Transverse colon (tissue), 4 donors: Measurements from ENCODE around the gene PTPRC. TPM values are rescaled to one million over a fixed set of nuclear protein-coding genes. Genes with fewer than 3 reads are reported as not detected.

Experiments
- DNase-seq: peaks from one replicate; pipeline ENCODE4 v3.0.0-alpha.2; 2019
- H3K27ac ChIP-seq, 4 donors: fragments of 200-600 bp; sonication (generic); 2 replicates each; pipeline ENCODE4 v1.5.1; 2016 to 2018; ENCODE audit warnings: inconsistent platforms in 4 of 4
- H3K27me3 ChIP-seq: fragments of 200-600 bp; sonication (generic); 2 replicates; pipeline ENCODE4 v1.5.1; 2017; ENCODE audit warnings: inconsistent platforms
- H3K36me3 ChIP-seq, 4 donors: fragments of 200-600 bp; sonication (generic); 2 replicates each; pipeline ENCODE4 v1.5.1; 2017 to 2019; ENCODE audit warnings: inconsistent platforms in 4 of 4
- H3K4me1 ChIP-seq, 4 donors: fragments of 200-600 bp; sonication (generic); 2 replicates each; pipeline ENCODE4 v1.5.1; 2017 to 2020; ENCODE audit warnings: inconsistent platforms in 4 of 4
- H3K4me3 ChIP-seq, 4 donors: fragments of 200-600 bp; sonication (generic); 1 replicate in 1 of 4; 2 replicates in 3 of 4; pipeline versions ENCODE4 v1.5.1 to v1.6.1; 2017 to 2019; ENCODE audit warnings: inconsistent platforms in 4 of 4
- H3K9me3 ChIP-seq, 2 donors: fragments of 200-600 bp; sonication (generic); 2 replicates each; pipeline ENCODE4 v1.5.1; 2017 to 2019; ENCODE audit warnings: inconsistent platforms in 2 of 2
- EP300 ChIP-seq: sonication (generic); formaldehyde crosslinking; IDR thresholded peaks from one replicate; pipeline ENCODE4 v1.6.1; 2017; ENCODE audit warnings: antibody characterized with exemption, low read depth
- POLR2A ChIP-seq: fragments of 450-650 bp; IDR thresholded peaks from one replicate; pipeline ENCODE4 v1.6.1; 2016; ENCODE audit warnings: antibody characterized with exemption, mild to moderate bottlenecking, moderate library complexity
- POLR2AphosphoS5 ChIP-seq, 3 donors: sonication (generic); formaldehyde crosslinking; IDR thresholded peaks; one replicate each; pipeline ENCODE4 v1.6.1; 2016; ENCODE audit warnings: antibody characterized with exemption in 3 of 3
- WGBS, 2 donors: methylation state at CpG; one replicate each; pipeline ENCODE4 v1.1.5; 2018; ENCODE audit warnings: low coverage in 1 of 2; 5-methylcytosine and 5-hydroxymethylcytosine counted together
- in situ Hi-C, 4 donors: fragments of 200-750 bp; cut with MboI; loops; one replicate each; pipeline versions ENCODE4 v1.15.0 to v1.15.1; 2017; ENCODE audit warnings: low sequenced_read_pairs in 3 of 4, low pct_ligation_motif_present in 1 of 4, low pct_unique_long_range_greater_than_20kb in 1 of 4
- intact Hi-C: fragments of 100-400 bp; cut with DNase I; formaldehyde crosslinking; loops from one replicate; pipeline ENCODE4 v1.15.1; 2023; ENCODE audit warnings: low total_unique reads
- total RNA-seq, 4 donors: library from RNA; depleted of rRNA; stranded (reverse); fragments of >200 nt; gene quantifications; one replicate each; pipeline ENCODE4 v1.1.0, GENCODE V29; 2016
- TF ChIP-seq, protein P1 (sequence below), 5 experiments: fragments of 200-600 bp in 3 of 5; fragments of 450-650 bp in 2 of 5; sonication (generic) in 3 of 5; IDR thresholded peaks; 1 replicate in 2 of 5; 2 replicates in 3 of 5; pipeline ENCODE4 v1.5.1; 2016 to 2017; ENCODE audit warnings: antibody characterized with exemption in 5 of 5, inconsistent platforms in 3 of 5, mild to moderate bottlenecking in 2 of 5, moderate library complexity in 1 of 5

Gene PTPRC
- total RNA-seq, 4 donors from 2014 or later = 6.4 to 50.7 (median 25.6) TPM

GRCh38 chr1:198677871-198678270 is 39.0 kb downstream of the PTPRC start:
- in situ Hi-C loops (loop anchor here in 1 of 4 donors (25.0 kb wide), 1 partner anchor 516 kb away; the partner anchor contains the start of gene NEK7), intact Hi-C loops (no loop called here)
- TF ChIP-seq POLR2AphosphoS5 (IDR thresholded peaks at IDR 0.05) (no peak), EP300 (no peak), POLR2A (no peak)
- TF ChIP-seq, protein P1, sequence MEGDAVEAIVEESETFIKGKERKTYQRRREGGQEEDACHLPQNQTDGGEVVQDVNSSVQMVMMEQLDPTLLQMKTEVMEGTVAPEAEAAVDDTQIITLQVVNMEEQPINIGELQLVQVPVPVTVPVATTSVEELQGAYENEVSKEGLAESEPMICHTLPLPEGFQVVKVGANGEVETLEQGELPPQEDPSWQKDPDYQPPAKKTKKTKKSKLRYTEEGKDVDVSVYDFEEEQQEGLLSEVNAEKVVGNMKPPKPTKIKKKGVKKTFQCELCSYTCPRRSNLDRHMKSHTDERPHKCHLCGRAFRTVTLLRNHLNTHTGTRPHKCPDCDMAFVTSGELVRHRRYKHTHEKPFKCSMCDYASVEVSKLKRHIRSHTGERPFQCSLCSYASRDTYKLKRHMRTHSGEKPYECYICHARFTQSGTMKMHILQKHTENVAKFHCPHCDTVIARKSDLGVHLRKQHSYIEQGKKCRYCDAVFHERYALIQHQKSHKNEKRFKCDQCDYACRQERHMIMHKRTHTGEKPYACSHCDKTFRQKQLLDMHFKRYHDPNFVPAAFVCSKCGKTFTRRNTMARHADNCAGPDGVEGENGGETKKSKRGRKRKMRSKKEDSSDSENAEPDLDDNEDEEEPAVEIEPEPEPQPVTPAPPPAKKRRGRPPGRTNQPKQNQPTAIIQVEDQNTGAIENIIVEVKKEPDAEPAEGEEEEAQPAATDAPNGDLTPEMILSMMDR (IDR thresholded peaks at IDR 0.05) = no peak
- no peak for DNase-seq
- Histone ChIP-seq H3K36me3 (no peaks in the 10 kb centered on the region), H3K27me3 (no peaks in the 10 kb centered on the region), H3K27ac (peak overlapping the region; percentile 23 to 63 (median 42)), H3K4me3 (no peak overlapping the region), H3K9me3 (no peaks in the 10 kb centered on the region), H3K4me1 (peaks cover 0 to 11% (median 0%) of the 10 kb centered on the region in 4 donors)
- WGBS, 2 donors = 30 to 36% methylated on average over 2 of the region's 2 CpGs

GRCh38 chr1:198678301-198678836 is 39.5 kb downstream of the PTPRC start:
- intact Hi-C loops (no loop called here), in situ Hi-C loops (loop anchor here in 1 of 4 donors (25.0 kb wide), 1 partner anchor 516 kb away; the partner anchor contains the start of gene NEK7)
- no peak for DNase-seq
- 70 to 76% methylated on average over 8 of the region's 8 CpGs for WGBS, 2 donors
- TF ChIP-seq, protein P1 (IDR thresholded peaks at IDR 0.05) = no peak
- no peak for TF ChIP-seq POLR2A
- TF ChIP-seq EP300 = no peak
- TF ChIP-seq POLR2AphosphoS5 (IDR thresholded peaks at IDR 0.05) = no peak
- H3K27me3 ChIP-seq = no peaks in the 10 kb centered on the region
- no peaks in the 10 kb centered on the region for H3K36me3 ChIP-seq
- H3K4me1 ChIP-seq = peaks cover 0 to 15% (median 0%) of the 10 kb centered on the region in 4 donors
- H3K9me3 ChIP-seq = no peaks in the 10 kb centered on the region
- H3K27ac ChIP-seq = peak overlapping the region; percentile 23 to 69 (median 50)
- H3K4me3 ChIP-seq = no peak overlapping the region

GRCh38 chr1:198678901-198679329 is 40.1 kb downstream of the PTPRC start:
- H3K4me3 ChIP-seq = no peak overlapping the region
- no peaks in the 10 kb centered on the region for H3K9me3 ChIP-seq
- peak overlapping the region; percentile 37 to 69 (median 52) for H3K27ac ChIP-seq
- peak; percentile 14 for DNase-seq
- TF ChIP-seq POLR2A (no peak), POLR2AphosphoS5 (IDR thresholded peaks at IDR 0.05) (no peak), EP300 (no peak)
- TF ChIP-seq, protein P1 (IDR thresholded peaks at IDR 0.05) = no peak
- no peaks in the 10 kb centered on the region for H3K27me3 ChIP-seq
- intact Hi-C loops = no loop called here
- in situ Hi-C loops = loop anchor here in 1 of 4 donors (25.0 kb wide), 1 partner anchor 517 kb away; the partner anchor contains the start of gene NEK7
- peaks cover 0 to 19% (median 0%) of the 10 kb centered on the region in 4 donors for H3K4me1 ChIP-seq
- 76% methylated on average over 12 of the region's 12 CpGs; no CpG with 5 or more reads in 1 of the 2 donors for WGBS, 2 donors
- no peaks in the 10 kb centered on the region for H3K36me3 ChIP-seq

DNA sequence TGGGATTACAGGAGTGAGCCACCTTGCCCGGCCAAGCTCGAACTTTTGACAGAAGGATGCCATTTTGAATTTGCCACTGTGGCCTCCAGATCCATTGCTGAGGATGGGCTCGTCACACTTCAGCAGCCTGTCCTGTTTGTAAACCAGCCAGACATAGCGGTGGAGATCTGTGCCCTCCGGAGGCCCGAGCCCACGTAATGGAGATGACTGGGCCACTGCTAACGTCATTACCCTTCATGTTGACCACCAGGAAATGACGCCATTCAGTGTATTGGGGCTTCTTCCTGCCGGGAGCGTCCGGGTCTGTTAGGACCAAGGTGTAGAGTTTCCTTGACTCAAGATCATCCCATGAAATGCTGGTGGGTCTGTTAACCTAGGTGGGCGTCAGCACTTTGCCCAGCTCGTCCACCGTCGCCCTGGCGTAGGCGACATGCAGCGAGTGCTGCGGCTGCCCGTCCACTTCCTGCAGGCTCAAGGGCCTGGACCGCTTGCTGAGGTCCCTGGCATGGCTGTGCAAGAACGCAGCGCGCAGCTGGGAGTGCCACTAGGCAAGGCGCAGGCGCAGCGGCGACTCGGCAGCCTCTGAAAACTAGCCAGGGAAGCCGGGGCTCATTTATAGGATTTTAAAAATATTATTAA is 40.8 kb downstream of the PTPRC start:
- Histone ChIP-seq H3K36me3 (no peaks in the 10 kb centered on the region), H3K27ac (peak overlapping the region; percentile 37 to 69 (median 66)), H3K4me3 (no peak overlapping the region), H3K4me1 (peaks cover 0 to 19% (median 2%) of the 10 kb centered on the region in 4 donors), H3K9me3 (no peaks in the 10 kb centered on the region), H3K27me3 (no peaks in the 10 kb centered on the region)
- no peak for TF ChIP-seq POLR2A
- no peak for TF ChIP-seq POLR2AphosphoS5 (IDR thresholded peaks at IDR 0.05)
- no peak for TF ChIP-seq EP300
- TF ChIP-seq, protein P1 (IDR thresholded peaks at IDR 0.05) = no peak
- intact Hi-C loops = no loop called here
- peak; percentile 23 for DNase-seq
- in situ Hi-C loops = loop anchor here in 1 of 4 donors (25.0 kb wide), 1 partner anchor 517 kb away; the partner anchor contains the start of gene NEK7
- WGBS, 2 donors = 92% methylated on average over 27 of the region's 31 CpGs; no CpG with 5 or more reads in 1 of the 2 donors
